GM13976 (cell line): ENCODE measurements around the gene PLSCR2.

Source experiments
- DNase-seq: peaks from one replicate; pipeline ENCODE4 v3.0.0; 2012; ENCODE audit warnings: low spot score
- in situ Hi-C: fragments of 300-500 bp; cut with MboI; formaldehyde crosslinking; loops from one replicate; pipeline ENCODE4 v1.12.0; 2022; ENCODE audit warnings: low sequenced_read_pairs, mixed read lengths, inconsistent platforms; ENCODE audit not compliant: unreplicated experiment
- TF ChIP-seq, protein P1 (sequence below): IDR thresholded peaks from 2 replicates; pipeline ENCODE4 v1.5.1; 2012; ENCODE audit warnings: borderline replicate concordance, mild to moderate bottlenecking; ENCODE audit not compliant: insufficient read depth; ENCODE audit errors: extremely low read depth, missing control alignments, control extremely low read depth

PLSCR2 gene

DNA sequence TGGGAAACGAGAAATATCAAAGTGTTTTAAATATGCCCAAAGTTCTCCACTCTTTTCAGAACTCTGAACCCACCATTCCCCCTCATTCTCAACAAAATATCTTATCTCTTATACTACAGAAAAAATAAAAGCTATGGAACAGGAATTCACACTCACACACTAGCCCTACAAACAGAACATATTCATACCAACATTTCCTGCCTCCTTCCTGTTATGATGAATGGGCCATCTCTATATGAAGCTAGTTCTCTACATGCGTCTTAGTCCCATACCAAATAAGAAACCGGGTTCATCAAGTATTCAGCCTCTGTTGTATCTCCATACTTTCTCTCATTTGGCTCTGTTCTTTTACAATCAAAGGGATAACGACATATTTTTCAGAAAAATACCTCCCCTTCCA, 72.6 kb downstream of the PLSCR2 start:
- DNase-seq: no peak
- in situ Hi-C loops: no loop called here
- TF ChIP-seq, protein P1, sequence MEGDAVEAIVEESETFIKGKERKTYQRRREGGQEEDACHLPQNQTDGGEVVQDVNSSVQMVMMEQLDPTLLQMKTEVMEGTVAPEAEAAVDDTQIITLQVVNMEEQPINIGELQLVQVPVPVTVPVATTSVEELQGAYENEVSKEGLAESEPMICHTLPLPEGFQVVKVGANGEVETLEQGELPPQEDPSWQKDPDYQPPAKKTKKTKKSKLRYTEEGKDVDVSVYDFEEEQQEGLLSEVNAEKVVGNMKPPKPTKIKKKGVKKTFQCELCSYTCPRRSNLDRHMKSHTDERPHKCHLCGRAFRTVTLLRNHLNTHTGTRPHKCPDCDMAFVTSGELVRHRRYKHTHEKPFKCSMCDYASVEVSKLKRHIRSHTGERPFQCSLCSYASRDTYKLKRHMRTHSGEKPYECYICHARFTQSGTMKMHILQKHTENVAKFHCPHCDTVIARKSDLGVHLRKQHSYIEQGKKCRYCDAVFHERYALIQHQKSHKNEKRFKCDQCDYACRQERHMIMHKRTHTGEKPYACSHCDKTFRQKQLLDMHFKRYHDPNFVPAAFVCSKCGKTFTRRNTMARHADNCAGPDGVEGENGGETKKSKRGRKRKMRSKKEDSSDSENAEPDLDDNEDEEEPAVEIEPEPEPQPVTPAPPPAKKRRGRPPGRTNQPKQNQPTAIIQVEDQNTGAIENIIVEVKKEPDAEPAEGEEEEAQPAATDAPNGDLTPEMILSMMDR: no peak

DNA sequence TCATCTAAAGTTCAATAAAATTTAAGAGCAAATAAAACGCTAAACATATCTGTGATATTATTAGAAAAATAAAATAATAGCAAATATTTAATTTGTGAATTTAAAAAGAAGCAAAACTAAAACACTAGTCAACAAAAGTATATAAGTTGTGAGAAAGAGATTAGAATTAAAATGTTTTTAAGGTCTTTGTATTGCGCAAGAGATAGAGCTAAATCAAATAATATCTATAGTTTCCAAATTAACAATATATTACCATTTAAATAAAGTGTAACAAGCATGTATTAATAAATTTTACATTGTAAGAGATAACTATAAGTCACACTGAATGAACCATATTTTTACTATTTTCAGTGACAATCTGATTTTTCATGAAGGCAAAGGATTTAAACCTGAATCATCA, 74.2 kb downstream of the PLSCR2 start:
- in situ Hi-C loops: no loop called here
- TF ChIP-seq, protein P1: no peak
- DNase-seq: no peak

DNA sequence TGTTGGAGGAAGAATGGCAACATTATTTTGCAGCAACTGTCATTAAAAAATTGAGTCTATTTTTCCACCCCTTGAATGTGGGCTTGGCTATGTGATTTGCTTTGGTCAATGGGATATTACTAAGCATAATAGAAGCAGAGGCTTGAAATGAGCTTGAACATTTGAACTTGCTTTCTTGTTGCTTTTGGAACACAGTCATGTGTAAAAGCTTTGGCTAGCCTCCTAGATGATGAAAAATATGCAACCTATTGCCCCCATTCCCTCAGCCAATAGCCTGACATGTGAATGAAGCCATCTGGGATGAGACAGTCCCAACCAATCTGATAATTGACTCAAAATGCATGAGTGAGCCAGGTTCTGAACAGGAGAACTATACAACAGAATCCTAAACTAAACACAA, 78.4 kb downstream of the PLSCR2 start:
- DNase-seq: no peak
- in situ Hi-C loops: no loop called here
- TF ChIP-seq, protein P1: no peak

DNA sequence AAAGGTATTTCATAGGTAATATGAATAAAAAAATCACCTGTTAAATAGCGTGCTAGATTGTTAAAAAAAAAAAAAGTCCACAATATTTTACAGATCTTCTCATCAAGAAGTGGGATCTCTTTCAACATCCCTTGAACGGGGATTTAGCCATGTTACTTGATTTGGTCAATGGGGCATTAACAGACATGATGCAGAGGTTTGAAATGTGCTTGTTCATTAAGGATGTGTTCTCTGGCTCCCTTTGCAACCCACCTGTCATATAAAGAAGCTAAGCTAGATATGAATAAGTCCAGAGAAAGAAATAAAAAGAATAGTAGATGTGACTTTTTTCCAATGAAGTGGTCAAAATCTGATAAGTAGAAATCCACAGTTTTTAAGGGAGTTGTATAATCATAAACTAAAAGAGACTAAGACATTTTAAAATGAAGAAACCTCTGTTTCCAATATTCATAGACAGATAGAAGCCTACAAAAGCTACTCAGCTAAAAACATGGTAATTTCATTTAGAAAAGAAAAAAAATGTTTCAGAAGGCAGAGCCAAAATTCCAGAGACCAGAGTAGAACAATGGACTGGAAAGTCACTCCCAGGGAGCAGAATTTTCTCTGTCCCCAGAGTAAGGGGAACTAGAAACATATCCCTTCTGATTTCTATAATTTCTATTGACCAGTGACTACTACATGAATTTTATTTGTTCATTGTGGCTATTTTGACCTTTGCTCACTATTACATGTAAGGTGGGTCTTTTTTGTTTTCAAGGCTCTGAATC, 79.2 kb downstream of the PLSCR2 start:
- DNase-seq: no peak
- TF ChIP-seq, protein P1: no peak
- in situ Hi-C loops: no loop called here

DNA sequence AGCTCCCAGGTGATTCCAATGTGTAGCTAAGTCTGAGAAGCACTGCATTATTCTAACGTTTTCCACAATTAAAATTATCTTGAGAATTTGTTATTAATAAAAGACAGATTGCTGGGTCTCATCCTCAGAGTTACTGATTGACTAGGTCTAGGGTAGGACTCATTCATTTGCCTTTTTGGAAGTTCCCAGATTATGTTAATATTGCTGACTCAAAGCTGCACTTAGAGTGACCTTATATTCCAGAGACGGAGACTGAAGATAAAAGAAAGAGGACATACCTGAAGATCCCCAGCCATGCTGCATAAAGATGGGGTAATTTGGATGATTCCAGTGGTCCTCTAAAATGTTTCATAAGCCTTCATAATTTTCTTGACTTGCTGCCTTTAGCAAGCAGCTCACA, 81.8 kb downstream of the PLSCR2 start:
- TF ChIP-seq, protein P1: no peak
- in situ Hi-C loops: no loop called here
- DNase-seq: no peak

DNA sequence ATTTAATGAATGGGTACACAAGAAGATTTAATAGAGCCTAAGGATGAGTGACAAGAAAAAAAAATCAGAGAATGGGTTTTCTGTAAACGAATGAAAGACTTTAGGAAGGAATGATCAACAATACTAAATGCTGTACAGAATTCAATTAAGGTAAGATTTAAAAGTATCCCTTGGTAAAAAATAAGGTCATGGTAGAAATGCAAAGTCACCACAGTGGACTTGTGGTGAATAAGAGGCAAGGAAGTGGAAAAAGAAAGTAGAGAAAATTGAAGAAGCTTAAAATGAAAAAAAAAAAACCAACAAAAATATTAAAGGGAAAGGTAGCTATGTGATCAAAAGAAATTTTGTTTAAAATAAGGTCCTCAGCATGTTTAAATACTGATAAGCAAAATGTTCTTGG, 82.4 kb downstream of the PLSCR2 start:
- in situ Hi-C loops: no loop called here
- TF ChIP-seq, protein P1: no peak
- no peak for DNase-seq
